Right ventricle myocardium inferior (tissue), 1 donor: Measurements from ENCODE around the gene REEP5. TPM values are rescaled to one million over a fixed set of nuclear protein-coding genes. Genes with fewer than 3 reads are reported as not detected.
"Not testable (repeated sequence)": the region's sequence is repeated elsewhere in the genome, so short reads cannot be mapped to it uniquely, and the experiment has no call there.

Source experiments
- ATAC-seq: fragments of 200-7000 bp; cut with Tn5 transposase; one replicate; pipeline ENCODE4 v1.9.1; 2020; ENCODE audit warnings: mild to moderate bottlenecking, moderate library complexity
- DNase-seq: peaks from one replicate; pipeline ENCODE4 v3.0.0; 2021; ENCODE audit errors: missing footprints
- intact Hi-C: fragments of 100-400 bp; cut with DNase I; formaldehyde crosslinking; loops from one replicate; pipeline ENCODE4 v1.11.0; 2022
- long read RNA-seq: library from polyadenylated mRNA; unstranded; transcript quantifications from one replicate; pipeline ENCODE4 v2.0.0, GENCODE V29; 2021
- total RNA-seq: library from RNA; stranded (reverse); fragmentation: NEBNext Ultra II Directional; extraction: Animal tissue kit (Norgen Biotek cat#: 25700); gene quantifications from one replicate; pipeline ENCODE4 v1.2.1, GENCODE V29; 2021
- donor health status: DM: no; HTN: yes; CAD: no; lungs with severe emphysema.

Gene REEP5
- total RNA-seq: 125 TPM
- long read RNA-seq, transcript REEP5-202 (5 exons, 3,326 nt): major isoform, 157 of 166 reads
- long read RNA-seq, partial matches to known transcripts: 2 of 166 reads
- long read RNA-seq, other reads (novel, unspliced or antisense): 7 of 166 reads

DNA sequence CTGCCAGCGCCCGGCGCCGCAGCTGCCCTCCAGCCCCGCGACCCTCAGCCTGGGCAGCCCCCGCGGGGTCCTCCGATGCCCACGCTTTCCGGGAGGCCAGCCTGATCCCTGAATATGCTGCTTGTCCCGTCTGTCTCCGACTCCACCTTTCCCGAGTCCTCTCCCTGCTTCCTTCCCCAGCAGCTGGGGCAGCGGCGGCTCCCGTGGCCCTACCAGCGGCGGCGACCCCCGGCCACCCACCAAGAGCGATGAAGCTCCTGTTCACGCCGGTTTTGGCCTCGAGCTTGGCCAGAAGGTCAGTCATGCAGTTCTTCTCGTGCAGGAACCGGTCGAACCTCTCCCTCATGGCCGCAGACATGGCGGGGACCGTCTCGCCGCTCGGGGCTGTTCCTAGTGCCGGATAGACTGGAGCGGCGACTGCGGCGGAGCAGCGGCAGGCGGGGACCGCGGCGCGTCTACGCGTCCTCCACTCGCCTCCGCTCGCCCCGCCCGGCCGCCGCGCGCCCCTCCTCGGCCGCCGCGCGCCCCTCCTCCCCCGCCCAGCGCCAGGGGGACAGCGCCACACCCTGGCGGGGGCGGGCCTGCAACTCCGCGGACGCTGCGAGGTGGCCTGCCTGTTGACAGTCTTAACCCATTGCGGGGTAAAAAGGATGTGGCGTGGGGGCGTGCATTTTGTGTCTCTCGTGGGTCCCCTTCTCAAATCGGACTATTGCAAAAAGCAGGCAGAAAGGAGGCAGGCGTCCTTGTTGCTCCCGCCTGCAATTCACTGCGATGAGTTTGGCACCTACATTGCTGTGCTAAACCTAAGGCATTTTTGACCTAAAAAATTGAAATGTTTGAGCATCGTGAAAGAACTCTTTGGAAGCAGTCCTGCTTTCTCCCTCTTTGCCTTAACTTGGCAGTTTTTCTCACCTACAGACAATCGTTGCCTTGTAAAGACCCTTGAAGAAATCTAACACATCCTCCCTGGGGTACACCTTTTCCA, at the start of gene REEP5:
REEP5 (minus strand) TSS at position 395 of the 985 bp plus-strand sequence; CDS start at position 358, 37 bp downstream.
- peak; percentile 97 for ATAC-seq
- DNase-seq: peak; percentile 94
- intact Hi-C loops: loop anchor here (2.0 to 10.0 kb wide), 5 partner anchors 55 to 370 kb away; partner anchors contain the start of genes DCP2 and SRP19

DNA sequence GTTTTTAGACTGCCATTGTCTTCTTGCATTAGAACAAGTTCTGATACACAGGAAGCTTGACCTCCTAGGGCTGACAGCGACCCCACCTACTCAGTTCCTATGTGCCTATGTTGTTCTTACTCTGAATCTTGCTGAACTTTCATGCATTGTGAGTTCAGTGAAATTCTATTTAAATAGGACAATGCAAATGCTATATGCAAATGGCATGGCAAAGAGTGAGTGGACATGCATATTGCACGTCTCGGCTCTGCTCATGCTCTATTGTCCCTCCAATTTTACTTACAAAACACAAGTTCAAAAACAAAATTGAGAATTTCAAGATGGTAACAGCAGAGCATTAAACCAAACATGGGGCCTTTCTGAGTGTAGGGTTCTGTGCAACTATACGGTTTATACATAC, 49.2 kb upstream of the REEP5 start:
- intact Hi-C loops: no loop called here
- ATAC-seq (no peak), DNase-seq (no peak)

DNA sequence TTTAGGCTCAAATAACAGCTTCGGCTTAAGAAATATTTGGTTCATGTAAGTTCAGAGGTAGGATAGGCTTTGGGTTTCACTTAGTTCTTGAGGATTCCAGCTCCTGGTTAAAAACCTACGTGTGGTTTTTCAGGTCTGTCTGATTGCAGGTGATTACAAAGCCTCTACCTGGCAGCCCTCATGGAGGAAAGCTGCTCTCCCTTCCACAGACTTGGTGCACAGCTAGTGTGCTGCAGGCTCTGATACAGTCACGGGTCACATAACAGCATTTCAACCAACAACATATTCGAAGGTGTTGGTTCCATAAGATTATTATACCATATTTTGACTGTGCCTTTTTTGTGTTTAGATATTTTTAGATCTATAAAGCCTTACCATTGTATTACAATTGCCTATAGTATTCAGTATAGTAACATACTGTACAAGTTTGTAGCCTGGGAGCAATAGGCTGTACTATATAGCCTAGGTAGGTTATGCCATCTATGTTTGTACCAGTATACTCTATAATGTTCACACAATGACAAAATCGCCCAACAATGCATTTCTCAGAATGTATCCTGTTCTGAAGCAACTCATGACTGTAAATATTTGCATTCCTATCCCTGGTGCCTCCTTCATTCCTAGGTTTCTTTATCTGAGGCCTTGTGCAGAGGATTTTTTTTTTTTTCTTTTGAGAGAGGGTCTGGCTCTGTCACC, 46.5 kb upstream of the REEP5 start:
- ATAC-seq: no peak
- intact Hi-C loops: no loop called here
- DNase-seq: no peak

DNA sequence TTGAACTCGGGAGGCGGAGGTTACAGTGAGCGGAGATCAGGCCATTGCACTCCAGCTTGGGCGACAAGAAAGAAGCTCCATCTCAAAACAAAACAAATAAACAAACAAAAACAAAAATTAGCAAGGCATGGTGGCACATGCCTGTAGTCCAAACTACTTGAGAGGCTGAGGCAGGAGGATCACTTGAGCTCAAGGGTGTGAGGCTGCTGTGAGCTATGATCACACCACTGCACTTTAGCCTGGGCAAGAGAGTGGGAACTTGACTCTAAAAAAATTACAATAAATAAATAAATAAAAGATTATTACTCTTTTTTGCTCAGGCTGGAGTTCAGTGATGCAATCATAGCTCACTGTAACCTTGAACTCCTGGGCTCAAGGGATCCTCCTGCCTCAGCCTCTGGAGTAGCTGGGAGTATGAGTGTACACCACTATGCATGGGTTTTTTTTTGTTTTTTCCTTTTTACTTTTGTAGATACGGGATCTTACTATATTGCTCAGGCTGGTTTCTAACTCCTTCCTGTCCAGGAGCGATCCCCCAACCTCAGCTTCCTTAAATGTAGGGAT, 45.6 kb upstream of the REEP5 start:
- DNase-seq: no peak
- no peak for ATAC-seq
- intact Hi-C loops: no loop called here

DNA sequence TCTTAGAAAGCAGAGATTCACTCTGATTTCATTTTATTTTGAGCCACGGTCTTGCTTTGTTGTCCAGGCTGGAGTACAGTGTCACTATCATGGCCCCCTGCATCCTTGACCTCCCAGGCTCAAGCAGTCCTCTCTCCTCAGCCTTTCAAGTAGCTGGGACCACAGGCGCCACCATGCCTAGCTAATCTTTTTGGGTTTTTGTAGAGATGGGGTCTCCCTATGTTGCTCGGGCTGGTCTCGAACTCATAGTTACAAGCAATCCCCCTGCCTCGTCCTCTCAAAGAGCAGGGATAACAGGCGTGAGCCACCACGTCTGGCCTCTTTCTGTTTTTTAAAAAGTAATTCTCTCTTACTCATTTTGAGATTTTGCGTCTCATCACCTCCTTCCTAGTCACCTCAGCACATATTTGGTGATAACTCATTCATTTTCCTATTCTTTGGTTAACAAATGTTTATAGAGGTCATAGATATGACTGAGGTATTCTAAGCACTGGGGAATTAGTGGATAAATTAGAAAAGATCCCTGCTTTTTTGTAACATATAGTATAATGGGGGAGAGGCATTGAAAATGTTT, 43.8 kb upstream of the REEP5 start:
- no peak for ATAC-seq
- intact Hi-C loops: no loop called here
- DNase-seq: no peak

DNA sequence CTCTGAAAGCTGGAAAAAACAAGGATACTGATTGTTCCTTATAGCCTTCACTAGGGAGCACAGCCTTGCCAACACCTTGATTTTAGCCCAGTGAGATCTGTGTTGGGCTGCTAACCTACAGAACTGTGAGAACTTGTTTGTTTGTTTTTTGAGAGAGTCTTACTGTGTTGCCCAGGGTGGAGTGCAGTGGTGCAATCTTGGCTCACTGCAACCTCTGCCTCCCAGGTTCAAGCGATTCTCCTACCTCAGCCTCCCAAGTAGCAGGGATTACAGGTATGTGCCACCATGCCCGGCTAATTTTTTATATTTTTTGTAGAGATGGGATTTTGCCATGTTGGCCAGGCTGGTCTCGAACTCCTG, 41.3 kb upstream of the REEP5 start:
- intact Hi-C loops, DNase-seq, ATAC-seq: not testable (repeated sequence)

DNA sequence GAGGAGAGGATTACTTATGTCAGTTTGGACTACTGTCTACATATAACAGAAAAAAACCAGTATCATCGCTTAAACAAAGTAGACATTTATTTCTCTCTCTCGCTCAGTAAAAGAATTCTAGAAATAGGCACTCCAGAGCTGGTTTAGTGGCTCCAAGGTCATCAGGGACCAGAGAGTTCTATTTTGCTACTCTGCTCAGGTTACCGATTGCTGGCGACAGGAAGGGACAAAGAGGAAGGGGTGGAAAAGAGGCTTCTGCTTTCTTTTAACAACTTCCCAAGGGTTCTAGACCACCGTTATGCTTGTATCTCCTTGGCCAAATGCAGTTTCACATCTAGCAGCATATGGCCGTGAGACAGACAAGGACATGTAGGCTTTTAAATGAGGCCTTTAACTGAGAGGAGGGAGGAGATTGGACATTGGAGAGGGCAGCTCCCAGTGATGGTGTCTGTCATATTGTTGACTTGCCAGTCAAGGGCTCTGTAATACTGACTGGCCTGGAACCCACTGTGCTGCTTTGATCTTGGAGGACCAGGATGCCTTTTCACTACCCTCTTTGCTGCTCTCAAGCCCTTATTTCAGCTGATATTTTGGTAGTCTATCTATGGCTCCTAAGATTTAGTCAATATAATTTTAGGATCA, 39.0 kb upstream of the REEP5 start:
- no peak for ATAC-seq
- intact Hi-C loops: no loop called here
- DNase-seq: no peak

DNA sequence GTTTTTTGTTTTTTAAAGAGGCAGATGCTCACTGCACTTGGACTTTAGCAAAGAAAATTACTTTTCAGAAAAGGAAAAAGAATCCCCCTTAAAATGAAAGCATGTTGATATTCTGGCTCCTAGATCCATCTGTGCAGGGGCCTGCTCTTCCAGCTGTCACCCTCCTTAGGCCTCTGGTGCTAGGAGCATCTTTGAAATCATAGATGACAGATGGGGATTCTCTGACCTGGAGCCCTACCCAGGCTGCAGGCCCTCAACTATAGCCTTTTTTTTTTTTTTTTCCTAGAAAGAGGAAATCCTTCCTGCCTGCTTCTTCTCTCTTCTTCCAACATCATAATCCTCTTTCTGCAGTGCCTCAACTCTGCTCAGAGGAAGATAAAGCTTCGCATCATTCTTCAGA, 38.3 kb upstream of the REEP5 start:
- ATAC-seq (no peak), DNase-seq (no peak)
- intact Hi-C loops: no loop called here

DNA sequence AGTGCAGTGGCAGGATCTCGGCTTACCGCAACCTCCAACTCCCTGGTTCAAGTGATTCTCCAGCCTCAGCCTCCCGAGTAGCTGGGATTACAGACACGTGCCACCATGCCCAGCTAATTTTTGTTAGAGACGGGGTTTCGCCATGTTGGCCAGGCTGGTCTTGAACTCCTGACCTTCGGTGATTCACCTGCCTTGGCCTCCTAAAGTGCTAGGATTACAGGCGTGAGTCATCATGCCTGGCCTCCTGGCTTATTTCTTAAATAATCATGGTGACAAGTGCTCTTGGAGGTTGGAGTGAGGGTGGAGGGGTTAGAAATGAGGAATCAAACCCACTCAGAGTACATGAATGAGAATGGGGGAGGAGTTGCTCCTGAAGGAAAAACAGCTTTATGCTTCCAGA, 37.8 kb upstream of the REEP5 start:
- ATAC-seq, intact Hi-C loops, DNase-seq: not testable (repeated sequence)

DNA sequence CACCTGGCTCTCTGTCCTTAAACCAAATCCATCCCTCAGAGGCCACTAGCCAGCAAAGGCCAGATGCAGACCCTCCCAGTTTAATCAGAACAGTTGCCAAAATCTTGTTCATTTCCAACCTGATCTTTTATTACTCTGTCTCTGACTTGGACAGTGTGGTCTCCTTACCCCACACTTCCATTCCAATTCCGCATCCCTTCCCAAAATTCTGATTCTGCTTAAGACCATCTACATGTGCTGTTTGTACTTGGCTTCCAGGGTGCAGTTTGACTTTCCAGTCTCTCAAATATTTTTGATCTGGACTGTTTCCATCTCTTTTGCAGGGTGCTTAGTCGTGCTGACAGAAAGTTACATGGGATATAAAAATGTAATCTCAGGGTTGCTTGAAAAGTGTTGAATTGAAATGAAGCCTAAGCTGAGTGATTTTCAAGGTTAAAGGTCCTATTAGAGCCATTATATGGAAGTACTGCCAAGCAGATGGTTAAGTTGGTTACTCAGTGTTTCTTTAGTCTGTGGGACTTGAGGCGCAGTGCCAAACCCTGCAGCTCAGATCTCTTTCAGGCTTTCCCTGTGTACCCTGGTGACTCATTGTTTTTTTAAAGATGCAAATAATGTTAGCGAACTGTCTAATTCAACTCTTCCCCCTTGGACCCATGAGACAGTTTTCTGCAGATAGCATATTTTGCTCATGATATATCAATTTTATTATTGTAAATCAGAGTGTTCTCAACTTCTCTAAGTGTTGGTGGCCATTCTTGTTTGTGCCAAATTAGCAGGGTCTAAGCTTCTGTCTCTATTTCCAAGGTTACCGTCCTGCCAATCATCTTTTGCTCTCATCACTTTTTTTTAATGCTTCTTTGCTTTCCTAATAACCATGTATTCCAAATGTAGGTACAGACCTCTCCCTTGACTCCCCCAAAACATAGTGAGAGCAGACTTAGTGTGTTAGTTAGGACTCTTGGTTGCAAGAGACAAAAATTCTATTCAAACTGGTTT, 36.4 kb upstream of the REEP5 start:
- DNase-seq: peak; percentile 87
- peak; percentile 87 for ATAC-seq
- intact Hi-C loops: no loop called here

DNA sequence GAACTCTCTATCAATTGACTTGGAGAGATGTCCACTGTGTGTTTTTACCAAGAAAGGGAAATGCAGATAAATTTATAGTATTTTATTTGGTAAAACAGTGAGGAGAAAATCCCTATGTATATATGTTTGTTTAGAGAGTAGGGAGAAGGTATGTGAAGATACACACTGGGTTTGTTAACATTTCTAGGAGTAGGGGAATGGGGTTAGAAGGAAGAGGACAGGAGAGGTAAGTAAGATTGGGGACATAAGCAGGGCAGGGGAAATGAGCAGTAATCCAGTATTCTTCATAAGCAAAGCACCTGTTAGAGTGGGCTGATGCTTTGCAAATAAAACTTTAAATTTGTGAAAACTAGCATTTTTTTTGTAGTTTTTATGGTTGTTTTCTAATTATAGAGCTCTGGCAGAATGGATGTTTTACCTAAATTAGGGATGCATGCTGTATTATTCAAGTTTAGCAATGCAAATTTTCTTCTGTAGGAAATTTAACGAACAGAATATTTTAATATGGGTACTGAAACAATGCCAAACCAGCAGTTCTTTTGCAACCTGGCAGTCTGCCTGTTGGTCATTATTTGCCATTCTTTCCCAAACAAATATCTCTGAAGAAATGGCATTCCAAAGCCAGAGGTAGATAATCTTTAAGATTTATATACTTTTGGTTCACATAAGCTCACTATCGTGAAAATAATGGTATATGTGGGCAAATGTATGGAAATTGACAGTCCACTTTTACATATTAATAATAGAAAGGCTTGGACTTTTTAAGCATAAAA, 35.2 kb upstream of the REEP5 start:
- ATAC-seq: no peak
- intact Hi-C loops: no loop called here
- DNase-seq: no peak

DNA sequence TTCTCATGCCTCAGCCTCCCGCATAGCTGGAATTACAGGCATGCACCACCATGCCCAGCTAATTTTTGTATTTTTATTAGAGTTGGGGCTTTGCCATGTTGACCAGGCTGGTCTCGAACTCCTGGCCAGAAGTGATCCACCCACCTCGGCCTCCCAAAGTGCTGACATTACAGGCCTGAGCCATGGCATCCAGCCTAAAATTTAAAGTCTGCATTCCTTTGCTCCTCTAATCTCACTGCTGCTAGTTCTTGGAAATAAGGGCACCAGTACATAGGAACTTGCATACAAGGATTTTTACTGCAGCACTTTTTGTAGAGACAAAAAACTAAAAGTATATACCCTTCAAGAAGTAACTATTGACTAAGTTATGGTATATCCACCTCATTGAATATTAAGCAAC, 34.6 kb upstream of the REEP5 start:
- intact Hi-C loops: no loop called here
- DNase-seq: no peak
- ATAC-seq: no peak

DNA sequence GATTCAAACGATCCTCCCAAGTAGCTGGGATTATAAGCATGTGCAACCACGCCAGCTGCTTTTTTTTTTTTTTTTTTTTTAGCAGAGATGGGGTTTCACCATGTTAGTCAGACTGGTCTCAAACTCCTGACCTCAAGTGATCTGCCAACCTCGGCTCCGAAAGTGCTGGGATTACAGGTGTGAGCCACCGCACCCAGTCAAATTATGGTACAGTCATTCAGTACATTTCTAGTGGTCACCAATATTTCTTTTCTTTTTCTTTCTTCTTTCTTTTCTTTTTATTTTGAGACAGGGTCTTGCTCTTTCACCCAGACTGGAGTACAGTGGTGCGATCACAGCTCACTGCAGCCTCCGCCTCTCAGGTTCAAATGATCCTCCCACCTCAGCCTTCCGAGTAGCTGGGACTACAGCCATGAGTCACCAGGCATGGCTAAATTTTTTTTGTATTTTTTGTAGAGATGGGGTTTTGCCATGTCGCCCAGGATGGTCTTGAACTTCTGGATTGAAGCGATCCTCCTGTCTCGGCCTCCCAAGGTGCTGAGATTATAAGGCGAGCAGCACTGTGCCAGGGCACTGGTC, 29.2 kb upstream of the REEP5 start:
- intact Hi-C loops: no loop called here
- no peak for ATAC-seq
- DNase-seq: no peak

DNA sequence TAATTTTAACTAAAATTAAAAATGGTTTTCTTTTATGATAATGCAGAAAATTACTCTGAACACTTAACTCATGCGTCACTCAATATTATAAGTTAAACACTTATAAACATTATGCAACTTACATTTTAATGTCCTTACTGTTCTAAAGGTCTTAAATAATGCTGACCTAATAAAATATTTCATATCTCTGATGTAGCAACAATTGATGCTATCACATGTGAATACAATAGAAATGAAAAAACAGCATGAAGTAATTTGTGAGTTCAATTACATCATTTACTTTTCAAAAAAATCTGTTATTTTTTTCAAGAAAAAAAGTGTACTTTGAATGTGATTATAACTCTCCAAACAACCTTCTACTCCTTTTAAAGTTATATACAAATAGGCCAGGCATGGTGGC, 26.4 kb upstream of the REEP5 start:
- no peak for DNase-seq
- intact Hi-C loops: no loop called here
- ATAC-seq: no peak

DNA sequence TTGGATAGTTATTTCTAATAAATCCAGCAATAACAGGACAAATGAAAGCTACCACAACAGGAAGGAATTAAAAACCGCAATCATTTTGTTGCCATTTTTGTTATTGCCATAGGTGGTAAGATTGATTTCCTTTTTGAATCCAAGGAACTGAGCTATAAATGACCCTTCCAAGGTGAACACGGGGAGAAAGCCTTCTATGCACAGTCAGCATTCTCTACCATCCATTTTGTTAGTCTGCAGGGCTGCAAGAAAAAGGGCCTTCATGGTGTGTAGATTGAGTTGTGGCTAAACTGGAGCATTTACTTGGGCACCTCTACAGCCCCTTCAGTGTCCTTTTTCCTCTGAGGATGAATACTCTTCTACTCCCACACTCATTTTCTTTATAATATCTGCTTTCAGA, 18.6 kb upstream of the REEP5 start:
- intact Hi-C loops: no loop called here
- no peak for DNase-seq
- no peak for ATAC-seq

DNA sequence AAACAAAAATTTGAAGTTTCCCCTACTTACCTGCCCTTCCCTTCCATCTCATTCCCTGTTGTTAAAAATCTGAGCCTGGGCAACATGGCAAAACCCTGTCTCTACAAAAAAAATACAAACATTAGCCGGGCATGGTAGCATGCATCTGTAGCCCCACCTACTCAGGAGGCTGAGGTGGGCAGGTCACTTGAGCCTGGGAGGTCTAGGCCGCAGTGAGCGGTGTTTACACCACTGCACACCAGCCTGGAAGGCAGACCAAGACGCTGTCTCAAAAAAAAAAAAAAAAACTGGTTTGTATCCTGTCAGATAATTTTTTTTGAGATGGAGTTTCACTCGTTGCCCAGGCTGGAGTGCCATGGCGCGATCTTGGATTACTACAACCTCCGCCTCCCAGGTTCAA, 16.3 kb upstream of the REEP5 start:
- intact Hi-C loops: no loop called here
- DNase-seq: no peak
- no peak for ATAC-seq
